ENCODE results near the gene WDR41. TPM values are rescaled to one million over a fixed set of nuclear protein-coding genes. Genes with fewer than 3 reads are reported as not detected.
"Not testable (repeated sequence)": the region's sequence is repeated elsewhere in the genome, so short reads cannot be mapped to it uniquely, and the experiment has no call there.

The WDR41 gene
- total and polyA plus RNA-seq, 2 of the 4 experiments (the other 2 are of a cell fraction) = 38.1 to 72.1 TPM

- H3K23ac ChIP-seq (ENCODE audit: low read depth, low read length); H2BK120ac ChIP-seq (ENCODE audit: low read depth, low read length); H3K27me3 ChIP-seq (ENCODE audit: control insufficient read depth, insufficient read depth, low read length); H2AK9ac ChIP-seq (replicated peaks; ENCODE audit: low read depth, low read length, poor library complexity); H3K9me1 ChIP-seq (ENCODE audit: insufficient read depth, low read length); dilution Hi-C loops (cut with HindIII; ENCODE audit: low sequenced_read_pairs, unreplicated experiment); H3K9me3 ChIP-seq (ENCODE audit: control insufficient read depth, insufficient read depth, low read length); BruUV-seq (replicated peaks); H2BK20ac ChIP-seq (ENCODE audit: low read depth, low read length); H2BK15ac ChIP-seq (ENCODE audit: low read depth, low read length); H3K36me3 ChIP-seq (ENCODE audit: control insufficient read depth, insufficient read depth, low read length); H3K18ac ChIP-seq (ENCODE audit: low read depth, low read length); POLR2A ChIA-PET (ENCODE audit: unreplicated experiment); DNase-seq; H4K20me1 ChIP-seq (ENCODE audit: insufficient read depth, low read length); H3K4me1 ChIP-seq (ENCODE audit: control insufficient read depth, insufficient read depth, low read length); ATAC-seq (ENCODE audit: low read depth): not testable (repeated sequence)
- Histone ChIP-seq H3K27ac (ENCODE audit: insufficient read depth, low read length) (peak overlapping the region; percentile 76), H3K56ac (ENCODE audit: extremely low read depth, insufficient read depth, low read length) (peak overlapping the region; percentile 85; the same call in 1 of the 2 replicates), H3K79me1 (ENCODE audit: low read depth in 1 of 2, low read length in 2 of 2) (peaks cover 21 to 34% of the 10 kb centered on the region in 2 experiments), H2BK5ac (ENCODE audit: low read depth, low read length, poor library complexity, severe bottlenecking) (peak overlapping the region; percentile 67), H3K9ac (ENCODE audit: low read depth, low read length) (peak overlapping the region; percentile 92), H2AK5ac (ENCODE audit: low read depth, low read length) (peak overlapping the region; percentile 80; the same call in 1 of the 2 replicates), H3K14ac (replicated peaks; ENCODE audit: low read depth, low read length) (peak overlapping the region; percentile 78; the same call in 1 of the 2 replicates), H4K5ac (ENCODE audit: low read depth, low read length) (peak overlapping the region; percentile 45; the same call in 1 of the 2 replicates), H4K91ac (ENCODE audit: insufficient read depth, low read depth, low read length) (peak overlapping the region; percentile 26; the same call in 1 of the 2 replicates), H3K4ac (ENCODE audit: low read depth, low read length) (peak overlapping the region; percentile 21), H4K8ac (ENCODE audit: low read depth in 2 of 2, low read length in 2 of 2) (peak overlapping the region; percentile 68 to 86), H3K4me2 (ENCODE audit: low read depth, low read length) (peak overlapping the region; percentile 93), H2AFZ (replicated peaks; ENCODE audit: low read length, poor library complexity) (peak overlapping the region; percentile 82), H3K4me3 (ENCODE audit: insufficient read depth, low read depth, low read length) (peak overlapping the region; percentile 88)
- 8% methylated on average over 3 of the region's 11 CpGs; no CpG with 5 or more reads in 1 of the 2 experiments for WGBS, 2 experiments (ENCODE audit: extremely low coverage in 2 of 2, insufficient read length in 1 of 2)
- in situ Hi-C loops (cut with MboI; ENCODE audit: low sequenced_read_pairs) (loop anchor here (5.0 kb wide), 1 partner anchor 344 kb away; no protein-coding TSS in a partner anchor), intact Hi-C loops (cut with micrococcal nuclease) (loop anchor here (5.0 kb wide), 6 partner anchors 64 to 884 kb away; partner anchors contain the start of gene ZBED3)
- CTCF ChIA-PET = interaction anchor here (1.1 to 2.3 kb wide), 3 partner anchors 345 to 405 kb away, joined by 4 to 13 read pairs (median 7); no protein-coding TSS in a partner anchor
Measured at GRCh38 chr5:77490741-77491344, 1.3 kb downstream of the WDR41 start.

Measured in IMR-90 (cell line).